Activated CD4-positive, alpha-beta T cell treated with anti-CD3 and anti-CD28 coated beads for 36 hours (primary cell): ENCODE results near the gene LY6G6D. TPM values are rescaled to one million over a fixed set of nuclear protein-coding genes. Genes with fewer than 3 reads are reported as not detected.

Source experiments
- ATAC-seq: fragments of 200-7000 bp; cut with Tn5 transposase; one replicate; pipeline ENCODE4 v1.10.0; 2021; ENCODE audit warnings: mild to moderate bottlenecking, moderate library complexity
- CTCF ChIA-PET: fragments of 350-600 bp; sonication (Branson Sonifier 250); formaldehyde crosslinking; loops from one replicate; lab custom pipeline; 2021; ENCODE audit warnings: antibody characterized with exemption; lab: Charles Lee
- POLR2A ChIA-PET: fragments of 350-600 bp; sonication (Branson Sonifier 250); formaldehyde crosslinking; loops from one replicate; lab custom pipeline; 2021; ENCODE audit warnings: antibody characterized with exemption, inconsistent platforms; lab: Charles Lee
- DNase-seq: peaks from one replicate; pipeline ENCODE4 v3.0.0-alpha.2; 2020
- H3K27ac Mint-ChIP-seq: one replicate; pipeline ENCODE4 v1.8.0; 2021; ENCODE audit warnings: mixed read lengths
- H3K27me3 Mint-ChIP-seq: one replicate; pipeline ENCODE4 v1.8.0; 2021; ENCODE audit warnings: mixed read lengths
- H3K36me3 Mint-ChIP-seq: one replicate; pipeline ENCODE4 v1.8.0; 2021; ENCODE audit warnings: low read depth, mixed read lengths
- H3K4me1 Mint-ChIP-seq: one replicate; pipeline ENCODE4 v1.8.0; 2021; ENCODE audit warnings: mixed read lengths
- H3K4me3 Mint-ChIP-seq: one replicate; pipeline ENCODE4 v1.8.0; 2021; ENCODE audit warnings: mild to moderate bottlenecking, moderate library complexity, mixed read lengths
- H3K9me3 Mint-ChIP-seq: one replicate; pipeline ENCODE4 v1.8.0; 2021; ENCODE audit warnings: low read depth, mixed read lengths
- intact Hi-C, 2 experiments: fragments of 100-400 bp; cut with DNase I in 1 of 2; cut with micrococcal nuclease in 1 of 2; formaldehyde crosslinking; loops; one replicate each; pipeline versions ENCODE4 v1.14.2 to v1.15.1; 2022 to 2024; cut with DNase I, micrococcal nuclease
- total RNA-seq, 2 experiments: library from RNA; stranded (reverse); gene quantifications; one replicate each; pipeline ENCODE4 v1.2.3, GENCODE V29; 2021

Gene LY6G6D, protein sequence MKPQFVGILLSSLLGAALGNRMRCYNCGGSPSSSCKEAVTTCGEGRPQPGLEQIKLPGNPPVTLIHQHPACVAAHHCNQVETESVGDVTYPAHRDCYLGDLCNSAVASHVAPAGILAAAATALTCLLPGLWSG
- not detected for total RNA-seq

DNA sequence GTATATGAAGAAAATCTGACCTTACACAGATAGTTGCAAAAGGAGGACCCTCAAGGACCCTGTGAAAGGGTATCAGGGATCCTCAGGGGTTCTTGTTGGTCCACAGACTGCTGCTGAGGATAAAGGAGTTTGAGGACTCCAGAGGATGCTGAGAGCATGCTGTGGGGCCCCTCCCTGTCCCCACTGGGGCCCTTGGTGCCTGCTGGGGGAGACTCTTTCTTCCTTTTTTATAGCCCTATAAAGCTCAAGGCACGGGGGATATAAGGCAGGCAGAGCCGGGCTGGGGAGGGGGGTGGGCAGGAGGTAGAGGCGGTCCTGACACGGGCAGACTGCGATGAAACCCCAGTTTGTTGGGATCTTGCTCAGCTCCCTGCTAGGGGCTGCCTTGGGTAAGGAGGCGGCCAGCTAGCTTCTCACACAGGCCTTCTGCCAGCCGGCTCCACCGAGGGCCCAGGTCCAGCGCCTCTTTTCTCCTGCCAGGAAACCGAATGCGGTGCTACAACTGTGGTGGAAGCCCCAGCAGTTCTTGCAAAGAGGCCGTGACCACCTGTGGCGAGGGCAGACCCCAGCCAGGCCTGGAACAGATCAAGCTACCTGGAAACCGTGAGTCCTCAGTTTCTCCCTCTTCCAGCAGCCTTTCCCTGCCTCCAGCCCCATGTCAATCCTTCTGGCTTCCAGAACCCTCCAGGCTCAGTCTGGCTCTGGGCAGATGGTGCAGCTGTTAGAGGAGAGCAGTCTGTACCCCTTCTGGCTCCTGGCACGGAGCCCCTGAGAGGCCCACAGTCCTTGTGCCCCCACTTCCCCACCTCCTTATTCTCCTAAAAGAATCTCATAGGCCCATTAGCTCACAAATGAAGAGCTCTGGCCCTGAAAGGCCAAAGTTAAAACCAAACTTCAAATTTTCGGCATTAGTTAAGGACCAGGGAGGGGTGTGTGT, at the start of gene LY6G6D:
TSS of gene LY6G6D (plus strand) at position 327 of the 937 bp plus-strand sequence. CDS start at position 335, 8 bp downstream.
- CTCF ChIA-PET = interaction anchor here (0.6 to 1.3 kb wide), 6 partner anchors 9 to 153 kb away, joined by 3 to 4 read pairs (median 3); partner anchors contain the start of genes LY6G5C and LY6G6F
- no peaks in the 10 kb centered on the region for H3K27me3 Mint-ChIP-seq
- no peak for ATAC-seq
- POLR2A ChIA-PET = no interaction called here
- no peak within 1 kb of the TSS for H3K27ac Mint-ChIP-seq
- H3K4me1 Mint-ChIP-seq = peaks cover 8% of the 10 kb centered on the region
- no peak for DNase-seq
- no peaks in the 10 kb centered on the region for H3K9me3 Mint-ChIP-seq
- intact Hi-C loops = no loop called here
- H3K36me3 Mint-ChIP-seq = no peaks in the 10 kb centered on the region
- no peak within 1 kb of the TSS for H3K4me3 Mint-ChIP-seq

DNA sequence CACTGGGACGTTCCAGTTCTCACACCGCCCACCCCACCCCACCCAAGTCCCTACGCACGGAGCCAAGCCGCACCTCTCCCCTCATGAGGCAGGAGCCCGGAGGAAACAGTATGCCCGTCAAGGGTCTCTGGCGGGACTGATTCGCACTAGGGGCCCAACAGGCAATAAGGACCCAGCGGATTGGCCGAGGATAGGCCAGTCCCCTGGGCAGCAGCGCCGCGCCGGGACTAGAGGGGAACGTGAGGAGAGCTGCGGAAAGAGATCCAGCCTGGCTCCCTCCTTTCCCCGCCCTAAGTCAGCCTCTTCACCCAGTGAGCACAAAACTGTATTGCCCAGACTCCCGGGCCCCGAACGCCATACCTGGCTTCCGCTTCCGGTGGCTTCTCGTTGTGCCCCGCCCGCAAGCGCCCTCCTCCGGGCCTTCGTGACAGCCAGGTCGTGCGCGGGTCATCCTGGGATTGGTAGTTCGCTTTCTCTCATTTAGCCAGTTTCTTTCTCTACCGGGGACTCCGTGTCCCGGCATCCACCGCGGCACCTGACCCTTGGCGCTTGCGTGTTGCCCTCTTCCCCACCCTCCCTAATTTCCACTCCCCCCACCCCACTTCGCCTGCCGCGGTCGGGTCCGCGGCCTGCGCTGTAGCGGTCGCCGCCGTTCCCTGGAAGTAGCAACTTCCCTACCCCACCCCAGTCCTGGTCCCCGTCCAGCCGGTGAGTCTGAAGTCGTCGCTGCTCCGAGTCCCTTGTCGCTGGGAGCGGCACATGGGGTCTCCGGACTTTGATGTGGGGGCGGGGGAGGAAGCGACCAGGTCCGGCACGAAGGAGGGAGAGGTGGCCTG, 49.4 kb upstream of the LY6G6D start, which contains the start of gene CSNK2B:
TSS of gene CSNK2B (plus strand) at position 580 of the 836 bp plus-strand sequence. CDS start 752 bp downstream, outside the sequence.
- peak within 1 kb of the TSS; percentile 99 for H3K4me3 Mint-ChIP-seq
- POLR2A ChIA-PET = interaction anchor here (0.5 to 3.5 kb wide), 13 partner anchors 13 to 1306 kb away, joined by 3 to 72 read pairs (median 4); partner anchors contain the start of genes ABHD16A, APOM, BAG6 and CLIC1
- H3K4me1 Mint-ChIP-seq = peaks cover 66% of the 10 kb centered on the region
- intact Hi-C loops = loop anchor here (1.0 to 10.0 kb wide), 22 partner anchors 13 to 1539 kb away; partner anchors contain the start of genes ABHD16A (in 2 of the 2), BAG6 (in 2 of the 2), PRRC2A (in 2 of the 2) and DDX39B (in 1 of the 2)
- DNase-seq = peak; percentile 99
- H3K9me3 Mint-ChIP-seq = no peaks in the 10 kb centered on the region
- H3K36me3 Mint-ChIP-seq = peaks cover 83% of the 10 kb centered on the region
- ATAC-seq = peak; percentile 89
- H3K27ac Mint-ChIP-seq = peak within 1 kb of the TSS; percentile 99
- H3K27me3 Mint-ChIP-seq = no peaks in the 10 kb centered on the region
- CTCF ChIA-PET = interaction anchor here (1.0 to 2.6 kb wide), 3 partner anchors 11 to 197 kb away, joined by 3 to 39 read pairs (median 6); partner anchors contain the start of genes APOM, BAG6 and NEU1

DNA sequence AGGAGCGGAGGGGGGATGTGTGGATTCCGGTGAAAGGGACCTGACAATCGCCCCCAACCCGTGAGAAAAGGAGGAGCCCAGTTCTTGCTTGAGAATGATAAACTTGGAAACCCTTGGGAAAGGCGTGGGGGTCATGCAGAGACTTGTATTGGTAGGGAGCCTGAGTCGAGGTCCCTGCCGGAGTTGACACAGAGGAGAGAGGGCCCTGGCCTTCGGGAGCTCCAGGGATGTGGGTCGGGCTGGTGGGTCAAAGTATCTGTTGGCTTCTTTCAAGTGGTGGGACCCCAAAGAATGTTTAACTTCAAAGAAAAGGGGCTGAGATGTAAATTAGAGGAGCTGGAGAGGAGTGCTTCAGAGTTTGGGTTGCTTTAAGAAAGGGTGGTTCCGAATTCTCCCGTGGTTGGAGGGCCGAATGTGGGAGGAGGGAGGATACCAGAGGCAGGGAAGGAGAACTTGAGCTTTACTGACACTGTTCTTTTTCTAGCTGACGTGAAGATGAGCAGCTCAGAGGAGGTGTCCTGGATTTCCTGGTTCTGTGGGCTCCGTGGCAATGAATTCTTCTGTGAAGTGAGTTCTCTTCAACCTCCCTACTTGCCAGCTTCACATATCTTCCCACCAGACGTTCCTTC, 48.7 kb upstream of the LY6G6D start:
- no peak for ATAC-seq
- ChIA-PET POLR2A (interaction anchor here (0.5 to 0.7 kb wide), 2 partner anchors 38 to 70 kb away, joined by 3 to 5 read pairs; partner anchors contain the start of gene CLIC1), CTCF (interaction anchor here (0.6 to 1.2 kb wide), 5 partner anchors 12 to 236 kb away, joined by 3 to 5 read pairs (median 3); partner anchors contain the start of gene ZBTB12)
- no peaks in the 10 kb centered on the region for H3K27me3 Mint-ChIP-seq
- no peak for DNase-seq
- H3K9me3 Mint-ChIP-seq = no peaks in the 10 kb centered on the region
- intact Hi-C loops = loop anchor here (5.0 to 10.0 kb wide), 5 partner anchors 156 to 1538 kb away; partner anchors contain the start of genes GTF2H4 (in 1 of the 2), HSD17B8 (in 1 of the 2), MRPS18B (in 1 of the 2) and PPP1R10 (in 1 of the 2)
- H3K4me3 Mint-ChIP-seq = peak overlapping the region; percentile 99
- peak overlapping the region; percentile 99 for H3K27ac Mint-ChIP-seq
- peaks cover 60% of the 10 kb centered on the region for H3K4me1 Mint-ChIP-seq
- peaks cover 81% of the 10 kb centered on the region for H3K36me3 Mint-ChIP-seq

DNA sequence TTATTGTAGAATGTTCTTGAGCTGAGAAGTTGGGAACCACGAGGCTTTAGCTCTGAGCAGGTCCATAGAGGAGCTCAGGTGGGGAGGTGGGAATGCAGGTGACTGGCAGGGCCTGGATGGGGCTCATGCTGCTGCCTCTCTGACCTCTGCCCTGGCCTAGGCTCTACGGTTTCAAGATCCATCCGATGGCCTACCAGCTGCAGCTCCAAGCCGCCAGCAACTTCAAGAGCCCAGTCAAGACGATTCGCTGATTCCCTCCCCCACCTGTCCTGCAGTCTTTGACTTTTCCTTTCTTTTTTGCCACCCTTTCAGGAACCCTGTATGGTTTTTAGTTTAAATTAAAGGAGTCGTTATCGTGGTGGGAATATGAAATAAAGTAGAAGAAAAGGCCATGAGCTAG, 45.5 kb upstream of the LY6G6D start, which contains the start of gene LY6G5B:
TSS of gene LY6G5B (plus strand) at position 301 of the 400 bp plus-strand sequence. CDS start 975 bp downstream, outside the sequence.
- peaks cover 69% of the 10 kb centered on the region for H3K36me3 Mint-ChIP-seq
- ChIA-PET CTCF (interaction anchor here (0.7 to 0.9 kb wide), 3 partner anchors 18 to 129 kb away, joined by 3 to 6 read pairs (median 3); no protein-coding TSS in a partner anchor), POLR2A (interaction anchor here (0.8 to 1.1 kb wide), 2 partner anchors 89 to 125 kb away, joined by 3 read pairs; no protein-coding TSS in a partner anchor)
- H3K4me1 Mint-ChIP-seq = peaks cover 34% of the 10 kb centered on the region
- H3K27ac Mint-ChIP-seq = no peak within 1 kb of the TSS
- ATAC-seq (no peak), DNase-seq (no peak)
- intact Hi-C loops = loop anchor here (5.0 to 10.0 kb wide), 5 partner anchors 153 to 1535 kb away; partner anchors contain the start of genes GTF2H4 (in 1 of the 2), HSD17B8 (in 1 of the 2), MRPS18B (in 1 of the 2) and PPP1R10 (in 1 of the 2)
- H3K27me3 Mint-ChIP-seq = no peaks in the 10 kb centered on the region
- no peak within 1 kb of the TSS for H3K4me3 Mint-ChIP-seq
- no peaks in the 10 kb centered on the region for H3K9me3 Mint-ChIP-seq

DNA sequence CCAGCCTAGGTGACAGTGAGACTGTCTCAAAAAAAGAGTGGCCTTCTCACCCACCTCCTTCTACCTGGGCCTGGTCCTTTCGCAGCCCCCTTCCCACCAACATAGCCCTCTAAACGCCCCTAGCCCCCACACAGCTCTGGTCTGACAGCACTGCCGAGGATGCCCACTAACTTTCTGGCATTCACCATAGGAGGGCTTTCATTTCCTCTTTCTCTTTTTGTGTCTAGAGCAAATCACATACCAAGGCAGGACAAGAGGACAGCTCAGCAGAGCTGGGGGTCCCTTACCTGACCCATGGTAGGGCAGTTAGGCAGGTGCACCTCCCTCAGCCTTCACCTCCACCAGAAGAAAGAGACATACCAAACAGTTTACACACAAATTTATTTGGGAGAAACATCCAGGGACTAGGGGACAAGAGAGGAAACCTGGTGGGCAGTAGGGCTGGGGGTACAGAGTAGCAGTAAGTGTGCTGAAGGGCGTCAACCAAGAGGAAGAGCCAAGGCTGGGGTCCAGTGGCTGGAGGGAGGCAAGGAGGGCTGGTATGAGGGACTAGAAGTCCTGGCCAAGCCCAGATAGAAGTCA, 38.7 kb upstream of the LY6G6D start:
- H3K27me3 Mint-ChIP-seq = no peaks in the 10 kb centered on the region
- DNase-seq = no peak
- H3K4me3 Mint-ChIP-seq = no peak overlapping the region
- peaks cover 17% of the 10 kb centered on the region for H3K36me3 Mint-ChIP-seq
- H3K27ac Mint-ChIP-seq = no peak overlapping the region
- no peak for ATAC-seq
- CTCF ChIA-PET = interaction anchor here (0.6 to 0.8 kb wide), 3 partner anchors 8 to 187 kb away, joined by 3 to 4 read pairs (median 3); no protein-coding TSS in a partner anchor
- peaks cover 12% of the 10 kb centered on the region for H3K4me1 Mint-ChIP-seq
- POLR2A ChIA-PET = no interaction called here
- intact Hi-C loops = no loop called here
- no peaks in the 10 kb centered on the region for H3K9me3 Mint-ChIP-seq

DNA sequence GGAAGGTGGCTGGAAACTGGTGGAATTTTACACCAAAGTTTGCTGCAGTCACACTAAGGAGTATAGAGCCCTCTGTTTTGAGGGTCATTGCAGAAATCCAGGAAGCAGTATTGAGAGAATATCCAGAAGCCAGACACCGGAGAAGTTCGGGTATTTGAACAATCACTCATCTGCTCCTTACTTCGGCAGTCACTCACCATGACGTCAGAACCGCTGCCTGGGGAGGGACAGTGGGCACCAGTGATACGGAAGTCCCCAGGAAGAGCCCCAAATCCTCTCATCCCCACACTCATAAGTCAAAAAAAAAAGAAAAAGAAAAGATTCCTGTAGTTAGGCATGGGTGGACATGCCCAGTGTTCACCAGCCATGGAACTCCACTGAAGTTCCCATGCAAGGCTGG, 38.2 kb upstream of the LY6G6D start:
- ChIA-PET CTCF (interaction anchor here (0.6 kb wide), 1 partner anchor 188 kb away, joined by 3 read pairs; no protein-coding TSS in a partner anchor), POLR2A (interaction anchor here (0.7 kb wide), 1 partner anchor 65 kb away, joined by 3 read pairs; no protein-coding TSS in a partner anchor)
- intact Hi-C loops = no loop called here
- Mint-ChIP-seq H3K4me1 (peaks cover 15% of the 10 kb centered on the region), H3K4me3 (no peak overlapping the region), H3K27me3 (no peaks in the 10 kb centered on the region), H3K9me3 (no peaks in the 10 kb centered on the region), H3K36me3 (peaks cover 13% of the 10 kb centered on the region), H3K27ac (no peak overlapping the region)
- DNase-seq = no peak
- no peak for ATAC-seq

DNA sequence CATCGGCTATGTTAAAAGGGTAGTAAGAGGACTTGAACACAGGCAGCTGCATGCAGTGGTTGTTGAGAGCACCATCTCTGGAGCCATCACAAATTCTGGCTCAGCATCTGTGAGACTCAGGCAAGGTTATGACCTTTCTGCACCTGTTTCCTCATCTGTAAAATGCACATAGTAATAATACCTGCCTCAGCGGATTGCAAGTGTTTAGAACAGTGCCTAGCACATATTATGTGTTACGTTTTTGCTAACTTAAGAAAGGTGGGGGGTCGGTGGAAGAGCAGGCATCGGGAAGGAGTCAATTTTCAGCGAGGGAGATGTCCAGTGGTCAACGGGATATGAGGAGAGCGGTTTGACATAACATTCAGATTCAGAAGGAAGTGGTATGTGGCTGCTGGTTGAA, 37.2 kb upstream of the LY6G6D start:
- Mint-ChIP-seq H3K4me1 (peaks cover 15% of the 10 kb centered on the region), H3K36me3 (peaks cover 5% of the 10 kb centered on the region), H3K27ac (no peak overlapping the region), H3K4me3 (no peak overlapping the region), H3K27me3 (no peaks in the 10 kb centered on the region), H3K9me3 (no peaks in the 10 kb centered on the region)
- DNase-seq (no peak), ATAC-seq (no peak)
- intact Hi-C loops = no loop called here
- ChIA-PET CTCF (interaction anchor here (0.6 to 1.6 kb wide), 3 partner anchors 13 to 185 kb away, joined by 3 to 4 read pairs (median 3); partner anchors contain the start of gene NEU1), POLR2A (interaction anchor here (0.7 kb wide), 1 partner anchor 61 kb away, joined by 3 read pairs; no protein-coding TSS in a partner anchor)

DNA sequence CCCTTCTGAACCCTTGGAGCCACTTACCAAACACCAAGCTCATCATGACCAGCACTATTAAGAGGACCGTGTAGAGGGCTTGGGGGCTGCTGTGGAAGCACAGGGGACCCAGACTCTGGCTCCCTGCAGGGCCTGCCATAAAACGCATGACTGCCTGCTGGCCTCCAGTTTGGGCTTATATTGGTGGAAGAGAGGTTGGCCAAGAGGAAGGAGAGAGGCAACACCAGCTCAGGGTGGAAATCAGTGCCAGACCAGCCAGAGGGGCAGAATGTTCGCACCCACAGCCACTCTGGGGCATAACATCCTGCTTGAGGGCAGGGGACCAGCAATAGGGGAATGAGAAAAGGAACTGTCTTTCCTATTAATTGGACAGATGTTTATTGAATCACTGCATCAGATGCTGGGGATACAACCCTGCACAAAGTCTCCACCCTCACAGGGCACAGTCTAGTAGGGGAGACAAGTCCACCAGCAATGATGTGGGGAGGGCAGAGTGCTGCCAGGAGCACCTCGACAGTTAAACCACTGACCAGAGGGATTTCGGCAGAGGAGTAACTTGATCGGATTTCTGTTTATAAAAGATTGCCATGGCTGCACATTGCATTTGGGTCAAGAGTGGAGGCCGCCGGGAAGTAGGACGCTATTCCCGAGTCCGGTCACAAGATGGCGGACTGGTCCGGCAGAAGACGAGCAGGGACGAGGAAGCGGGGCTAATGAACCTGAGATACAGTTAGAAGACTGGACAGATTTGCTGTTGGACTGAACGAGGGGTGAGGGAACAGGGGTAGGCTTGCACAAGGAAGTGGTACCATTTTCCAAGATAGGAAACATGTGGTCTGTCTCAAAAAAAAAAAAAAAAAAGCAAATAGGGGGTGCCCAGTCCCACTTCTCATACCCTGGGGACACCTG, 34.7 kb upstream of the LY6G6D start, which contains the start of gene LY6G5C:
TSS of gene LY6G5C (minus strand) at position 842 of the 909 bp plus-strand sequence. CDS start at position 148, 694 bp downstream.
- ATAC-seq = peak; percentile 80
- H3K27ac Mint-ChIP-seq = peak within 1 kb of the TSS; percentile 49
- no peaks in the 10 kb centered on the region for H3K27me3 Mint-ChIP-seq
- H3K4me1 Mint-ChIP-seq = peaks cover 15% of the 10 kb centered on the region
- intact Hi-C loops = loop anchor here (1.0 to 10.0 kb wide), 10 partner anchors 23 to 277 kb away; partner anchors contain the start of genes NELFE (in 2 of the 2), NEU1 (in 2 of the 2), SKIC2 (in 2 of the 2) and ABHD16A (in 1 of the 2)
- ChIA-PET POLR2A (interaction anchor here (0.5 to 0.8 kb wide), 2 partner anchors 38 to 146 kb away, joined by 3 read pairs; no protein-coding TSS in a partner anchor), CTCF (interaction anchor here (0.6 to 1.0 kb wide), 7 partner anchors 10 to 179 kb away, joined by 3 to 6 read pairs (median 3); partner anchors contain the start of gene LY6G6D)
- H3K9me3 Mint-ChIP-seq = no peaks in the 10 kb centered on the region
- DNase-seq = peak; percentile 80
- no peaks in the 10 kb centered on the region for H3K36me3 Mint-ChIP-seq
- peak within 1 kb of the TSS; percentile 66 for H3K4me3 Mint-ChIP-seq
